GM21423 (cell line): ENCODE measurements around the gene CCDC172.

Experiments used
- ATAC-seq: cut with Tn5 transposase; IDR thresholded peaks from one replicate; pipeline ENCODE4 v1.9.1; 2021; ENCODE audit warnings: mild to moderate bottlenecking, moderate library complexity; ENCODE audit not compliant: unreplicated experiment

Gene CCDC172

GRCh38 chr10:116324227-116324950 is at the start of gene CCDC172:
TSS of gene CCDC172 (plus strand) at chr10:116324448. CDS start at chr10:116325012, 564 bp downstream.
- no peak for ATAC-seq

- no peak for ATAC-seq
Measured at GRCh38 chr10:116276981-116277380, 47.3 kb upstream of the CCDC172 start.

- ATAC-seq = no peak
Measured at GRCh38 chr10:116278846-116279245, 45.4 kb upstream of the CCDC172 start.

GRCh38 chr10:116281775-116282174 is 42.5 kb upstream of the CCDC172 start:
- ATAC-seq = no peak

GRCh38 chr10:116286626-116287200 is 37.5 kb upstream of the CCDC172 start:
- no peak for ATAC-seq

- no peak for ATAC-seq
Measured at GRCh38 chr10:116287906-116288501, 36.2 kb upstream of the CCDC172 start.

- no peak for ATAC-seq
Measured at GRCh38 chr10:116289652-116290051, 34.6 kb upstream of the CCDC172 start.

- ATAC-seq = no peak
Measured at GRCh38 chr10:116292493-116292892, 31.8 kb upstream of the CCDC172 start.

- ATAC-seq = no peak
Measured at GRCh38 chr10:116296291-116296721, 27.9 kb upstream of the CCDC172 start.

GRCh38 chr10:116298586-116298985 is 25.7 kb upstream of the CCDC172 start:
- ATAC-seq = no peak

GRCh38 chr10:116300542-116300941 is 23.7 kb upstream of the CCDC172 start:
- ATAC-seq = no peak

- no peak for ATAC-seq
Measured at GRCh38 chr10:116304923-116305322, 19.3 kb upstream of the CCDC172 start.

- ATAC-seq = no peak
Measured at GRCh38 chr10:116306847-116307246, 17.4 kb upstream of the CCDC172 start.

- no peak for ATAC-seq
Measured at GRCh38 chr10:116307455-116307854, 16.8 kb upstream of the CCDC172 start.

- ATAC-seq = no peak
Measured at GRCh38 chr10:116311016-116311415, 13.2 kb upstream of the CCDC172 start.

- ATAC-seq = no peak
Measured at GRCh38 chr10:116311706-116312490, 12.3 kb upstream of the CCDC172 start.

GRCh38 chr10:116312548-116312947 is 11.7 kb upstream of the CCDC172 start:
- ATAC-seq = no peak

- ATAC-seq = no peak
Measured at GRCh38 chr10:116316503-116316902, 7.7 kb upstream of the CCDC172 start.

GRCh38 chr10:116324951-116325635 is 845 bp downstream of the CCDC172 start:
- no peak for ATAC-seq

GRCh38 chr10:116325987-116326386 is 1.7 kb downstream of the CCDC172 start:
- ATAC-seq = no peak

GRCh38 chr10:116329153-116329552 is 4.9 kb downstream of the CCDC172 start:
- no peak for ATAC-seq
